ENCODE data around the gene NRP2.

- no peak for TF ChIP-seq CTCF (conservative IDR thresholded peaks at IDR 0.05)
- no peak for TF ChIP-seq EZH2 (IDR thresholded peaks at IDR 0.05; ENCODE audit: low read depth)
These were observed 133.4 kb downstream of the NRP2 start for GRCh38 chr2:205815673-205816072.

All from PC-9 (cell line).